Naive B cell (primary cell): Measurements from ENCODE around the gene CALHM4. TPM values are rescaled to one million over a fixed set of nuclear protein-coding genes. Genes with fewer than 3 reads are reported as not detected.

Source experiments
- ATAC-seq, 2 donors: fragments of 150-1000 bp; cut with Tn5 transposase; 2 replicates each; pipeline ENCODE4 v1.10.0; 2021; ENCODE audit warnings: low read depth in 2 of 2, mild to moderate bottlenecking in 2 of 2, moderate library complexity in 2 of 2
- DNase-seq: peaks from one replicate; pipeline ENCODE4 v3.0.0; 2022
- H3K27ac Mint-ChIP-seq, 6 donors: one replicate each; pipeline ENCODE4 v1.8.0; 2020 to 2022; ENCODE audit warnings: mild to moderate bottlenecking in 6 of 6, mixed read lengths in 6 of 6, moderate library complexity in 5 of 6, inconsistent platforms in 2 of 6
- H3K27me3 Mint-ChIP-seq, 3 donors: one replicate each; pipeline ENCODE4 v1.8.0; 2021 to 2022; ENCODE audit warnings: mixed read lengths in 3 of 3, mild to moderate bottlenecking in 1 of 3
- H3K36me3 Mint-ChIP-seq, 2 donors: one replicate each; pipeline ENCODE4 v1.8.0; 2020 to 2022; ENCODE audit warnings: mixed read lengths in 2 of 2, inconsistent platforms in 1 of 2, mild to moderate bottlenecking in 1 of 2
- H3K4me1 Mint-ChIP-seq, 3 donors: one replicate each; pipeline ENCODE4 v1.8.0; 2020 to 2022; ENCODE audit warnings: mixed read lengths in 3 of 3, inconsistent platforms in 1 of 3, mild to moderate bottlenecking in 1 of 3, moderate library complexity in 1 of 3
- H3K4me3 Mint-ChIP-seq, 8 donors: one replicate each; pipeline ENCODE4 v1.8.0; 2020 to 2022; ENCODE audit warnings: mild to moderate bottlenecking in 8 of 8, mixed read lengths in 8 of 8, moderate library complexity in 8 of 8, inconsistent platforms in 2 of 8
- H3K9me3 Mint-ChIP-seq, 7 donors: one replicate each; pipeline ENCODE4 v1.8.0; 2020 to 2022; ENCODE audit warnings: mixed read lengths in 7 of 7, mild to moderate bottlenecking in 5 of 7, inconsistent platforms in 2 of 7, moderate library complexity in 1 of 7
- polyA plus RNA-seq, 6 donors: library from polyadenylated mRNA; unstranded; fragments of 300-500 nt; fragmentation: Illumina TruSeq; gene quantifications; one replicate each; pipeline ENCODE4 v1.2.3, GENCODE V29; 2021; ENCODE audit warnings: low read depth in 6 of 6

The CALHM4 gene
- polyA plus RNA-seq, 6 donors from 2014 or later = 0.32 TPM; not detected in 5

DNA sequence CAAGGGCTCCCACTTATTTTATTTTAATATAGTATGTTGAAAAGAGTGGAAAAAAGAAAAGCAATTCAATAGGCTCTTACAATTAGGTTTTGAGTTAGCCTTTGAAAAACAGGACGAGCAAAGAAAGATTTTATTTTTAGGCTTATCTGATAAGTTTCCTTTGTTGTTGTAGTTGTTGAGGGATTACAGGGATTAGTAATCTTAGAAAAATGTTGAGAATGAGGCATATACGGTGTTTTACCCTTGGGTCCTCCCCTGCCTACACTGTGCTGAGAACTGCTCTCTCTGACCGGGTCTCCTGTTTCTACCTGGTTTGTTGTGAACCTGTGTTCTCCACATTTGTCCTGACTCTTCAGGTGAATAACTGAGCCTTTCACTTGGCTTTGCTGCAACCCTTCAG lies 24.8 kb upstream of the CALHM4 start:
- DNase-seq = no peak
- ATAC-seq = no peak
- Mint-ChIP-seq H3K27me3 (peaks cover 0 to 8% (median 0%) of the 10 kb centered on the region in 3 donors), H3K4me3 (no peak overlapping the region), H3K9me3 (no peaks in the 10 kb centered on the region), H3K4me1 (peaks cover 2 to 6% (median 4%) of the 10 kb centered on the region in 3 donors), H3K36me3 (no peaks in the 10 kb centered on the region), H3K27ac (no peak overlapping the region)

DNA sequence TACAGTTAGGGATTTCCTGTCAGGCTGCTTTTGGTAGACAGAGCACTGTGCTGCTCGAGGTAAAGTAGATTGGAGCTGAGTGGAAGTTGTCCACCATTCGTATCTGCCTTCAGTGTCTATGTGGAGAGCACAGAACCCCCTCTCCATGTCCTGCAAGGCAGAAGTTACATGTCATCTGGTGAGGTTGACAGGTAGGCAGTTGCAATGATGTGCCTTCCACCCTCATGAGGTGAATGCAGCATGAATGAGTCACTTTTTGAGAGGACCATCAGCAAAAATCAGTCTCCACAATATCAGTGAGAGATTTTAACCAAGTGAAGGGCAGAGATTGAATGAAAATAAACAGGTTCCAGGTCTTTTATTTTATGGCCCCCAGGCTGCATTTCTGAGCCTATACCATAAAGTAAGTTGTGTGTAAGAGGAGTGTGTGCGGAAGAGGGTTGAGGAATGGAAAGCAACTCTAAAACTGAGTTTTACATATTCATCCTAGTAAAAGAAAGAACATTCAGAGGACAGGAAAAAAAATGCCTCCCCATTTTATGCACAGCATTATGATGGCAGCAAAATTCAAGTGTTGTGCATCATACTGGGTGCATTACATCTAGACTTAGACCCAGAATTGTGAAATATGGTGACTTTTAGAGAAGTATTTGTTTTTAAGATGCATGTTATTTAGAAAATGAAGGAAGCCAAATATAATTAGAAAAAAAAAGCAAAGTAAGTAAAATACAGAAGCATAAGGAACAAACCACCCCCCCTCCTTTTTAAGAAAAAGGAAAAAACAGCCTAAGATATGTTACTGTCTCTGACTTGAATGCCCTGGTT lies 23.9 kb upstream of the CALHM4 start:
- peak overlapping the region in 1 of 6 donors; percentile 18 for H3K27ac Mint-ChIP-seq
- DNase-seq = no peak
- no peaks in the 10 kb centered on the region for H3K36me3 Mint-ChIP-seq
- no peak overlapping the region for H3K4me3 Mint-ChIP-seq
- peaks cover 2 to 6% (median 4%) of the 10 kb centered on the region in 3 donors for H3K4me1 Mint-ChIP-seq
- no peaks in the 10 kb centered on the region for H3K9me3 Mint-ChIP-seq
- peaks cover 0 to 8% (median 0%) of the 10 kb centered on the region in 3 donors for H3K27me3 Mint-ChIP-seq
- no peak for ATAC-seq

DNA sequence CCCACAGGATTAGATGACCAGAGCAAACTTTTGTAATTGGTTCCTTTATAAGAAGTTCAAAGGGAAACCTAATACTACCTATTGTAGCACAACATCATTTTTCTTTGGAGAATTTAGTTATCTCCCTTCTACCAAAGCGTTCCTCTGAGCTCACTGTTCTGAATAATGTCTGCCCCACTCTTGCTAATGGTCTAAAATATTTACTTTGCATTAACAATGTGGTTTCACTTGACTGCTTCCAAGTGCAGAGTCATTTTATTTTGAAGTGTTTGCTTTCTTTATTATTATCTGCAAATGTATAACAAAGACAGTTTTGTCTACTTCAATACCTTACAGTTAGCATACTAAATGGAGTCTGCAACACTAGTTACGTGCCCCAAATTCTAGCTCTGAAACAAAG lies 23.1 kb upstream of the CALHM4 start:
- no peak for ATAC-seq
- Mint-ChIP-seq H3K9me3 (no peaks in the 10 kb centered on the region), H3K27me3 (peaks cover 0 to 8% (median 0%) of the 10 kb centered on the region in 3 donors), H3K36me3 (no peaks in the 10 kb centered on the region), H3K27ac (no peak overlapping the region), H3K4me1 (peaks cover 2 to 6% (median 4%) of the 10 kb centered on the region in 3 donors), H3K4me3 (no peak overlapping the region)
- no peak for DNase-seq

DNA sequence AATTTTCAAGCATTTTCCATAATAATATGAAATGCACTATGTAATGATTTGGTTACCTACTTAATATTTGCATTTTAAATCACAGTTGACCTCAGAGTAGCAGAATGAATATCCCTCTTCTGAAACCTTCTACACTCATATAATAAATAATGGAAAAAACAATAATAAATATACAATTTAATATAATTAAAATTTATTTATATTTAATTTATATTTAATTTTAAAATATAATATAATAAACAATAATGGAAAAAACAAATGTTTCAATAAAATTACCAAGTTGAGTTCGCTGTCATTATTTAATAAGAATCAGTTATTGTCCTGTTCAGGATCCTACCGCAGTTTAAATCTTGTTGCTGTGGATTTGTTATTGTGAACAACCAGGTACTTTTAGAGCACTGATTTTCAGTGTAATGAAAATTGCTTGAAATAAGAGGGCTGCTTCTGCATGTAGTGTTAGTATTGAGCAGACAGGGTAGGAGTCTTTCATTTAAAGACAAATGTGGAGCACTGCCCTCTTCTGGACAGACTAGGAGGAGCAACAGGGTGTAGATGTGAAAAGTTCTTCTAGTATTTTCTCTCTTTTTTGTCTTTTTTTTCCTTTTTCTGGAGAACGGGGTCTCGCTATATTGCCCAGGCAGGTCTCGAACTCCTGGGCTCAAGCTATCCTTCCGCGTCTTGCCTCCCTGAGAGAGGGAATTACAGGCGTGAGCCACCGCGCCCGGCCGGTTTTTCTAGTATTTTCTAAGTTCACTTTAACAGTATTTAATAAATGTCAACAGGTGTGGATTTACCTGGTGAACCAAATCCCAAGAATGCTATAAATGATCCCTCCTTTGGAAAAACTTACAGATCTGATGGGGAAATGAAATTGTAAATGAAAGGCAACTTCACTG lies 21.6 kb upstream of the CALHM4 start:
- no peak overlapping the region for H3K27ac Mint-ChIP-seq

DNA sequence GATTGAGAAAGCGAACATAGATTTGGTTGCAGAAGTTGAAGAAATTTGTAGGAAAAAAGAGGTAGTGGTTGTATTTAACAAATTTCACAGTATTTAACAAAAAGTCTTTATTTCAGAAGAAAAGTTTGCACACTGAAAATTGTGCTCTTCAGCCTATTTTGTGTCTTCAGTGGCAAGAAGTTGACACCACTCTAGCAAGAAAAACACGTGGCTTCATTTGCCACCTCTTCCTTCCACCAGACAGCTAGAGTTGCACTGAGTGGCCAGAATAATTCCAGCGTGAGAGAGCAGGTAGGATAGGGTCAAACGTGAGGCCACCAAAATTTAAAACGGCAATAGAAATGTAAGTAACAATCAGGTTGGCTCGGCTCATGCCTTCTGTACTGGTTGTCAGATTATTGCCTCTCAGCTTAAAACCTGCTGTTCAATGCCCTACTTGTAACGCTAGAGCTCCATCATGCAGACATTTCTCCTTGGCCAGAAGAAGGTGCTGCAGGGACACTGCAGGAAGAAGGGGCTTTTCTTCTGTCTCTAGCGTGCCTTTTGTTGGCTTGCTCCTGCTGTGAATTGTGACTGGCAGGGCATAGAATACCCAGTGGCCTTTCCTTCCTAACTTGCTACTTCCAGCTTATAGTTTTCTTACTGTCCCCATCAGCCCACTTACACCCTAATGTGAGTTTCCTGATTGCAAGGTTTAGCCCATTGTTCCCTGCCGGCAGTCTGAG lies 20.2 kb upstream of the CALHM4 start:
- no peak for DNase-seq
- Mint-ChIP-seq H3K4me3 (no peak overlapping the region), H3K36me3 (no peaks in the 10 kb centered on the region), H3K27me3 (peaks cover 0 to 8% (median 4%) of the 10 kb centered on the region in 3 donors), H3K27ac (peak overlapping the region in 1 of 6 donors; percentile 24), H3K4me1 (peaks cover 2 to 11% (median 8%) of the 10 kb centered on the region in 3 donors), H3K9me3 (no peaks in the 10 kb centered on the region)
- ATAC-seq = no peak

More for the DNA sequence above, 21.6 kb upstream of the CALHM4 start:
- H3K4me1 Mint-ChIP-seq = peaks cover 2 to 11% (median 8%) of the 10 kb centered on the region in 3 donors
- H3K4me3 Mint-ChIP-seq = no peak overlapping the region
- H3K9me3 Mint-ChIP-seq = no peaks in the 10 kb centered on the region
- H3K36me3 Mint-ChIP-seq = no peaks in the 10 kb centered on the region
- ATAC-seq (peak; percentile 94 to 98), DNase-seq (peak; percentile 69)
- peaks cover 0 to 8% (median under 1%) of the 10 kb centered on the region in 3 donors for H3K27me3 Mint-ChIP-seq

DNA sequence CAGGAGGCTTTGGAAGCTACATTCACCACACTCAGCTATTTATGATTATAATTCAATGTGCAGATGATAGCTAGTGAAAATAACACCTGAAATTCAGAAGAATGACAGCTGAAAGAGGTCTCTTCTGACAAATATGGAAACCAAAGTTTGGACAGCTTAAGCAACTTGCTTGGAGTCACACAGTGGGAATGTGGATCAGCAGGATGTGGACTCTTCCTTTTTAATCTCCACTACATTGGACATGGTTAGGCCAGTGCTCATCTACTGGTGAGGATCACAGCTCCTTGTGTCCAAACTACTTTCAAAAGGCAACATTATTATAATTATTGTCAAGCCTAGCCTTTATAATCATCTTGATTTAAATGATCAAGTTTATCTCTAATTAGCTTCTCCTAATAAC lies 18.4 kb upstream of the CALHM4 start:
- Mint-ChIP-seq H3K4me1 (peaks cover 2 to 11% (median 8%) of the 10 kb centered on the region in 3 donors), H3K4me3 (no peak overlapping the region), H3K9me3 (no peaks in the 10 kb centered on the region), H3K36me3 (no peaks in the 10 kb centered on the region), H3K27me3 (peaks cover 3 to 15% (median 7%) of the 10 kb centered on the region in 3 donors), H3K27ac (no peak overlapping the region)
- DNase-seq (no peak), ATAC-seq (no peak)

DNA sequence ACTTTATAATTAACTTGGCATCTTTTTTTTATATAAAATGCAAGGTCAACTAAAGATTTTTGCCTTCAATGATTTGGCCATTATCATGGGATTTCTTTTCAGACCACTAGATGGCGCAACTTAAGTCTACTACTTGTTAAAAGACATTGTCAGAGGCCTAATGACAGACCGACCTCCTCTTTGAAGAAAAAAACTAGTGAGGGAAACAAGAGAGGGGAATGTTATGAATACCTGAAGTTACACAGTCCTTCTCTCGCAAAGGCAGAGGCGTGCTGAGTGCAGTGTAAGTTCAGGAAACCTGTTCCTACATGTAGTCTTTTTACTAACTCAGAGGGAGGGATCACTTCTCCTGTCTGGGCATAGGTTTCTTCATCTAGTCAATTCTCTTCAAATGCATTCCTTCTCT lies 17.3 kb upstream of the CALHM4 start:
- ATAC-seq (peak; percentile 40 to 64), DNase-seq (peak; percentile 51)
- Mint-ChIP-seq H3K27me3 (peaks cover 10 to 26% (median 11%) of the 10 kb centered on the region in 3 donors), H3K27ac (peak overlapping the region in 1 of 6 donors; percentile 42), H3K4me3 (no peak overlapping the region), H3K4me1 (peaks cover 0 to 7% (median 5%) of the 10 kb centered on the region in 3 donors), H3K9me3 (no peaks in the 10 kb centered on the region), H3K36me3 (no peaks in the 10 kb centered on the region)

DNA sequence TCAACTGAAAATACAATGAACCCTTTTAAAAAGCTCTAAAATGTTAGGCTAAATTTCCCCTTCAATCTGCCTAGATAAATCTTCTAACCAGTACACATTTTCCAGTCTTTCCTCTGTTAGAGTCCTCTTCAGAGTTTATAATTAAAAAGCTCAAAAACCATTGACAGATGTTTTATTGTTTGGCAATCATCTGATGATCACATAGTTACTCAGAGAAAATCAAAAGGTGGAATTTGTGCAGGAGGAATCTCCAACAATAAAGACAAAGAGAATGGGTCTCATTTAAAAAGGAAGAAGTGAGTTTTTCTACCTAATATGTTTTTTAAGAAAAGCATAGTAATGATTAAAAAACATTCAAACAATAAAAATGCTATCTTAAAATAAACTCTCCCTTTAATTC lies 11.1 kb upstream of the CALHM4 start:
- Mint-ChIP-seq H3K27ac (no peak overlapping the region), H3K9me3 (no peaks in the 10 kb centered on the region), H3K4me3 (no peak overlapping the region), H3K27me3 (peaks cover 19 to 35% (median 28%) of the 10 kb centered on the region in 3 donors), H3K36me3 (no peaks in the 10 kb centered on the region), H3K4me1 (no peaks in the 10 kb centered on the region)
- ATAC-seq (no peak), DNase-seq (no peak)

DNA sequence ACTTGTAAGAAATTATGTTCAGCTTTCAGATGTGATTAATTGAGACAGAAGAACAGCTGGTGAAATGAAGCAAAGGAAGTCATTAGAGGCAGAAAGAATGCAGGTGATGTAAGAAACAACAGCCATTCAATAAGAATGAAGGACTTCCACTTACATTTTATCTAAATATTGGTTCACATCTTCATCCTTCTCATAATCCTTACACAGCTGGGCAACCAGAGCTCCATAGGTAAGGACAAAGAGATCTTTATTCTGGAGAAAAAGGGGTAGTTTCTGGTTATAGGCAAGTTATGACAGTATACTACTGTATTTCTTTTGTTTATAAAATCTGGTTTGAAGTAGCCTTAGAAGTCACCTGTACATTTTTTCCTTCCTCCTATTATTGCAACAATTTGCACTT lies 10.4 kb upstream of the CALHM4 start:
- ATAC-seq (no peak), DNase-seq (no peak)
- Mint-ChIP-seq H3K27ac (no peak overlapping the region), H3K9me3 (no peaks in the 10 kb centered on the region), H3K4me1 (no peaks in the 10 kb centered on the region), H3K4me3 (no peak overlapping the region), H3K27me3 (peaks cover 19 to 35% (median 28%) of the 10 kb centered on the region in 3 donors), H3K36me3 (no peaks in the 10 kb centered on the region)

DNA sequence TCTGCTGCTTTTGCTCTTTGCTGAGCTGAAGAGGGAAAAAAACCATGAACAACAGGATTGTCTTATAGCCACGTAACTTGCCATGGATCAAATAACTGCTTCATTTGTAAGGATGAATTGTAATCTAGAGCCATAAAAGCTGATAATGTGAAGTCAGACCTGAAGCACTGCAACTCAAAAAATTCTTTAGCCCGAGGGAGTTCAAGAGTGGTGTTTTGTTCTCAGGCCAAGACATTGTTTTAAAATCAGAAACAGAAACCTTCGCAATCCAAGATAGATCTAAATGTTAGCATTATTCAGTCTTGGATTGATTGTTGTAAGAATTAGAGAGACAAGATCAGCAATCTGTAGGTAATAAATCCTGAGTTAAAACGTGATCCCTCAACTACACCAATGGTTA lies 7.9 kb upstream of the CALHM4 start, which contains the start of gene TRAPPC3L:
TRAPPC3L (minus strand) TSS at position 34 of the 400 bp plus-strand sequence. CDS start 170 bp downstream, outside the sequence.
- peaks cover 16 to 30% (median 16%) of the 10 kb centered on the region in 3 donors for H3K27me3 Mint-ChIP-seq
- H3K4me3 Mint-ChIP-seq = no peak within 1 kb of the TSS

DNA sequence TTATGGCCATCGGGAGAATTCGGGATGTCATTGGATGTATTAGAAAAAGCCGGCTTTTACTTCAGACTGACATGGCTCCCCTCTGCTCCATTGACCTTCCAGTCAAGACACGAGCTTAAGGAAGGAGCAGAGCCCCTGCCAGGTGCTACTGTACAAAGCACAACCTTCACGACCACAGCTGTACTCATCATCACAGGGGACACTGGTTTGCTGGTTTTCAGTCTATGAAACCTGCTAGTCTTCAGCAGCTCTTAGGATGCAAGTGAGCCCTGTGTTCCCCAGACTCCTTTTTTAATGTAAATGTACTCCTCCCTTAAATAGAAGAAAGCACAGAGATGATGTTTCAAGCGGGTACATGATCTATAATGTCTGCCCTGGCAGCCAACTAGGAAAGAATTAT lies 6.2 kb upstream of the CALHM4 start:
- H3K4me1 Mint-ChIP-seq = no peaks in the 10 kb centered on the region
- no peaks in the 10 kb centered on the region for H3K9me3 Mint-ChIP-seq
- ATAC-seq (no peak), DNase-seq (no peak)
- H3K27ac Mint-ChIP-seq = no peak overlapping the region
- no peaks in the 10 kb centered on the region for H3K36me3 Mint-ChIP-seq
- H3K4me3 Mint-ChIP-seq = no peak overlapping the region
- H3K27me3 Mint-ChIP-seq = peaks cover 10 to 38% (median 14%) of the 10 kb centered on the region in 3 donors

More for the DNA sequence above, 7.9 kb upstream of the CALHM4 start, which contains the start of gene TRAPPC3L:
- Mint-ChIP-seq H3K27ac (peak within 1 kb of the TSS in 1 of 6 donors; percentile 1), H3K4me1 (no peaks in the 10 kb centered on the region), H3K9me3 (no peaks in the 10 kb centered on the region), H3K36me3 (no peaks in the 10 kb centered on the region)
- DNase-seq (no peak), ATAC-seq (no peak)

DNA sequence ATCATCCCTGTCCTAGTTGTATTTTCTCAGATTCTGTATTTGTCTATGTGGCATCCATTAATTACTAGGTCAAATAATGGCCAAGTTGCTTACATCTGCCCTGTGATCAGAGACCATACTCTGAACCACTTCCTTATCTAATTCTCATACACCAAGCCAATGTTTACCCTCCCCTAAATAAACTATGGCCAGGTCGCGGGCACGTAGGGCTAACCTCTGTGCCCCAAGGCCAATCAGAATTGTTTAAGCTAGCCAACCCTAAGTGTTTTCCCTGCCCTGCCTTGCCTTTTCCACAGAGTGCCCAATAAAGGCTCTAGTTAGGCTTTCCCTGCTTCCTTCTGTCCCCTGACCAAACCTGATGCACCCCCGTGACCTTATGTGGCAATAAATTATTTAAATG lies 2.8 kb upstream of the CALHM4 start:
- no peak for DNase-seq
- H3K27ac Mint-ChIP-seq = no peak overlapping the region
- H3K36me3 Mint-ChIP-seq = no peaks in the 10 kb centered on the region
- no peaks in the 10 kb centered on the region for H3K9me3 Mint-ChIP-seq
- H3K27me3 Mint-ChIP-seq = peaks cover 8 to 37% (median 18%) of the 10 kb centered on the region in 3 donors
- no peaks in the 10 kb centered on the region for H3K4me1 Mint-ChIP-seq
- ATAC-seq = no peak
- H3K4me3 Mint-ChIP-seq = no peak overlapping the region

DNA sequence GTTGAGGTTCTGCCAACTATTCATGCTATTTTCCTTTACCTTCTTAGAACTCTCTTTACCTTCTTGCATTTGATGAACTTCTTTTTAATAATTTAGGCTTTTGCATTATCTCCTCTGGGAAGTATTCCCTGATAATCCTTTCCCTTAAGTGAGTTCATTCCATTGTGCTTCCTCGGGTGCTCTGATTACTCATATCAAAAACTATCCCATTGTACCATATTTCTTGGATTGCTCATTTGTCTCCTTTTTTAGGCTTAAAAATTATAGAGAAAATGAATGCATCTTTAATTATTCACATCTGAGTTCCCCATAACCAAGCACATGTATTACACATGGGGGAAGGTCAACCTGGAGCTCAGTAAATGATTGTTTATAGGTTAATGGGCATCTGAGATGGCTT lies 2.5 kb downstream of the CALHM4 start:
- no peaks in the 10 kb centered on the region for H3K9me3 Mint-ChIP-seq
- H3K4me1 Mint-ChIP-seq = peaks cover 0 to under 1% (median 0%) of the 10 kb centered on the region in 3 donors
- DNase-seq = no peak
- H3K4me3 Mint-ChIP-seq = no peak overlapping the region
- peaks cover 3 to 17% (median 14%) of the 10 kb centered on the region in 3 donors for H3K27me3 Mint-ChIP-seq
- no peak for ATAC-seq
- H3K27ac Mint-ChIP-seq = no peak overlapping the region
- H3K36me3 Mint-ChIP-seq = no peaks in the 10 kb centered on the region
